OCI-LY7 (cell line): ENCODE measurements around the gene CDH6. TPM values are rescaled to one million over a fixed set of nuclear protein-coding genes. Genes with fewer than 3 reads are reported as not detected.
A peak's percentile ranks its signal among the peaks of the same experiment; 100 is the strongest.

Source experiments
- Bru-seq: library from RNA; stranded (reverse); fragments of 400-500 nt; gene quantifications from one replicate; lab custom pipeline; 2021; lab: Mats Ljungman, UMichigan
- BruChase-seq, 2 experiments: library from RNA; stranded (reverse); fragments of 400-500 nt; gene quantifications; one replicate each; lab custom pipeline; 2021; lab: Mats Ljungman, UMichigan
- BruUV-seq: library from RNA; stranded (reverse); fragments of 400-500 nt; replicated peaks from 2 replicates; lab custom pipeline; 2021; lab: Mats Ljungman, UMichigan
- CTCF ChIA-PET: fragments of 300-600 bp; sonication (Branson Sonifier 250); formaldehyde crosslinking; loops from one replicate; lab custom pipeline; 2022; ENCODE audit warnings: antibody characterized with exemption; ENCODE audit not compliant: unreplicated experiment; lab: Charles Lee
- POLR2A ChIA-PET: fragments of 300-600 bp; sonication (Branson Sonifier 250); formaldehyde crosslinking; loops from one replicate; lab custom pipeline; 2022; ENCODE audit warnings: antibody characterized with exemption; lab: Charles Lee
- DNase-seq: peaks from one replicate; pipeline ENCODE4 v3.0.0-alpha.2; 2015; ENCODE audit warnings: low spot score
- H2AFZ ChIP-seq: fragments of 200-600 bp; sonication (generic), shearing (Covaris generic); 2 replicates; pipeline ENCODE4 v1.6.1; 2014; ENCODE audit warnings: mild to moderate bottlenecking, antibody characterized with exemption, low read length, moderate library complexity
- H3K27ac ChIP-seq: fragments of 200-600 bp; sonication (generic); 2 replicates; pipeline ENCODE4 v1.5.1; 2014; ENCODE audit warnings: mixed run types, low read depth, mild to moderate bottlenecking, moderate library complexity, low read length, inconsistent platforms; ENCODE audit not compliant: poor library complexity, severe bottlenecking
- H3K36me3 ChIP-seq: fragments of 200-600 bp; sonication (generic); 2 replicates; pipeline ENCODE4 v1.6.1; 2014; ENCODE audit warnings: mild to moderate bottlenecking, antibody characterized with exemption, low read length, moderate library complexity, mixed read lengths; ENCODE audit not compliant: insufficient read depth
- H3K4me1 ChIP-seq: fragments of 200-600 bp; sonication (generic); 2 replicates; pipeline ENCODE4 v1.5.1; 2014; ENCODE audit warnings: mild to moderate bottlenecking, low read length; ENCODE audit not compliant: insufficient read depth, poor library complexity, severe bottlenecking
- H3K4me2 ChIP-seq: fragments of 200-600 bp; sonication (generic); 2 replicates; pipeline ENCODE4 v1.6.1; 2014; ENCODE audit warnings: mild to moderate bottlenecking, low read length
- H3K4me3 ChIP-seq: fragments of 200-600 bp; sonication (generic); 2 replicates; pipeline ENCODE4 v1.5.1; 2014; ENCODE audit warnings: mild to moderate bottlenecking, low read depth, low read length; ENCODE audit not compliant: poor library complexity, severe bottlenecking
- H3K79me2 ChIP-seq: fragments of 200-600 bp; sonication (generic); 2 replicates; pipeline ENCODE4 v1.6.1; 2016; ENCODE audit warnings: low read depth, mild to moderate bottlenecking, low read length, moderate library complexity, mixed read lengths; ENCODE audit not compliant: insufficient read depth
- H3K9me2 ChIP-seq: fragments of 200-600 bp; sonication (generic); 2 replicates; pipeline ENCODE4 v1.6.1; 2016; ENCODE audit warnings: mild to moderate bottlenecking, low read length, mixed read lengths; ENCODE audit not compliant: insufficient read depth
- H3K9me3 ChIP-seq: fragments of 200-600 bp; sonication (generic); 2 replicates; pipeline ENCODE4 v1.6.1; 2014; ENCODE audit warnings: mild to moderate bottlenecking, mixed run types, low read length, mixed read lengths
- H4K20me1 ChIP-seq: fragments of 200-600 bp; sonication (generic); 2 replicates; pipeline ENCODE4 v1.6.1; 2014; ENCODE audit warnings: mild to moderate bottlenecking, antibody characterized with exemption, low read length, moderate library complexity, mixed read lengths; ENCODE audit not compliant: insufficient read depth
- CTCF ChIP-seq: fragments of 200-600 bp; sonication (generic); conservative IDR thresholded peaks from 2 replicates; pipeline ENCODE4 v1.5.1; 2014; ENCODE audit warnings: mild to moderate bottlenecking, antibody characterized with exemption, low read length, moderate library complexity, mixed read lengths
- EZH2phosphoT487 ChIP-seq: fragments of 200-600 bp; sonication (generic); IDR thresholded peaks from 2 replicates; pipeline ENCODE4 v1.6.1; 2018; ENCODE audit warnings: low read depth, borderline replicate concordance, mild to moderate bottlenecking, mixed run types, antibody characterized with exemption, low read length, moderate library complexity, mixed read lengths
- intact Hi-C: fragments of 100-400 bp; cut with micrococcal nuclease; formaldehyde crosslinking; loops from one replicate; pipeline ENCODE4 v1.10.0; 2022; ENCODE audit not compliant: unreplicated experiment
- long read RNA-seq: library from polyadenylated mRNA; stranded (forward); transcript quantifications from one replicate; pipeline ENCODE4 v2.0.0, GENCODE V29; 2022
- total RNA-seq, 2 experiments: library from RNA; depleted of rRNA in 1 of 2; stranded (reverse); fragments of >200 nt in 1 of 2; shearing (Covaris generic) in 1 of 2; gene quantifications; 2 replicates each; pipeline ENCODE4 v1.2.3, GENCODE V29; 2014 to 2022

CDH6 gene
- total RNA-seq (2014; rRNA removed; shearing (Covaris generic)) (not detected in 2 replicates), total RNA-seq (2022) (not detected in 2 replicates), Bru-seq, nascent RNA (not detected), BruChase-seq, experiment 1, labeled RNA remaining after a 6-hour chase (not detected), BruChase-seq, experiment 2, labeled RNA remaining after a 2-hour chase (percentile 1 among the genes with signal in this experiment)
- long read RNA-seq, result 0 reads

- ChIA-PET POLR2A (no interaction called here), CTCF (no interaction called here)
- Histone ChIP-seq H2AFZ (no peak within 1 kb of the TSS), H3K36me3 (no peaks in the 10 kb centered on the region), H3K4me3 (no peak within 1 kb of the TSS), H3K4me1 (no peaks in the 10 kb centered on the region), H3K4me2 (no peak within 1 kb of the TSS), H3K27ac (no peak within 1 kb of the TSS), H4K20me1 (no peaks in the 10 kb centered on the region), H3K9me2 (no peaks in the 10 kb centered on the region), H3K79me2 (no peaks in the 10 kb centered on the region), H3K9me3 (no peaks in the 10 kb centered on the region)
- BruUV-seq, result no TSS peak
- intact Hi-C loops, result no loop called here
- TF ChIP-seq CTCF, result no peak
- DNase-seq, result no peak
Measured at GRCh38 chr5:31193591-31194467, at the start of gene CDH6. TSS of gene CDH6 (plus strand) at chr5:31193686. CDS start at chr5:31267474, 73,788 bp downstream.

- Histone ChIP-seq H3K9me2 (no peaks in the 10 kb centered on the region), H2AFZ (no peak overlapping the region), H3K4me1 (no peaks in the 10 kb centered on the region), H3K79me2 (no peaks in the 10 kb centered on the region), H3K4me3 (no peak overlapping the region), H3K36me3 (no peaks in the 10 kb centered on the region), H4K20me1 (no peaks in the 10 kb centered on the region), H3K9me3 (no peaks in the 10 kb centered on the region), H3K27ac (no peak overlapping the region), H3K4me2 (no peak overlapping the region)
- TF ChIP-seq CTCF, result no peak
- TF ChIP-seq EZH2phosphoT487, result no peak
- ChIA-PET CTCF (no interaction called here), POLR2A (interaction anchor here (1.0 kb wide), 1 partner anchor 195 kb away, joined by 4 read pairs; no protein-coding TSS in a partner anchor)
- DNase-seq, result no peak
- intact Hi-C loops, result no loop called here
- BruUV-seq, result no TSS peak
Measured at GRCh38 chr5:31144364-31144763, 49.1 kb upstream of the CDH6 start.
